ENCODE data around the gene KIF26A.

DNA sequence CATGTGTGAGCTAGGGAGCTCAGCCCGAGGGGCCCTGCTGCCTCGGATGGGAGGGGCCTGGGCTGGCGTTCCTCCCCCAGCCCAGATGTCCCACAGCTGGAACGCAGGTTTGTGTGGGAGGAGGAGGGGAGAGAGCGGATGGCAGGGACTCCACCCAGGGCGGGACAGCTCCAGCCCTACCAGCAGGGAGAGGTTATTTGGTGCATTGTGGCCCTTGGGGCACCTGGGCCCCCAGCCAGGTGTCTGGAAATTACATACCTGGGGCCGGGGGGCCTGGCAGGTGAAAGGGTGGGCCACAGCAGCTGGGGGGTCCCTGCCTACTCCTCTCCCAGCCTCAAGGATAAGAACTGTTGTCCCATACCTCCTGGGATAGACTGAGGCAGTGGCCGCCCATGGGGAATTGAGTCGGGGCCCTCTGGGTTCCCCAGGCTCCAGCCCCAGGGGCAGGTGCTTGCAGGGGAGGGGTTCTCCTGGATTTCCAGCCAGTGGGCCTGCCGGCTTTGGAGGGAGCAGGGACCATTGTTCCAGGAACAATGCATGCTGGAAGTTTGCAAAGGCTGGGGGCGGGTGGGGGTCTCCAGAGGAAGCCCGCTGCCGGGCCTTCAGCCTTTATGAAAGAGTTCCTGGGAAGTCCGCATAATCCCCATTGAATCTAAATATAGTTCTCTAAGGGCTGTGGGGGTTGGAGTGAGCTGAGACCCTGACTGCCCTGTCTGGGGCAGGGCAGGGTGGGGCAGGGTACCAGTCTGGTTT lies 1.2 kb downstream of the KIF26A start:
- TF ChIP-seq ZNF114 (tag by site-specific recombination; IDR thresholded peaks at IDR 0.05) = no peak
- TF ChIP-seq, protein P1, sequence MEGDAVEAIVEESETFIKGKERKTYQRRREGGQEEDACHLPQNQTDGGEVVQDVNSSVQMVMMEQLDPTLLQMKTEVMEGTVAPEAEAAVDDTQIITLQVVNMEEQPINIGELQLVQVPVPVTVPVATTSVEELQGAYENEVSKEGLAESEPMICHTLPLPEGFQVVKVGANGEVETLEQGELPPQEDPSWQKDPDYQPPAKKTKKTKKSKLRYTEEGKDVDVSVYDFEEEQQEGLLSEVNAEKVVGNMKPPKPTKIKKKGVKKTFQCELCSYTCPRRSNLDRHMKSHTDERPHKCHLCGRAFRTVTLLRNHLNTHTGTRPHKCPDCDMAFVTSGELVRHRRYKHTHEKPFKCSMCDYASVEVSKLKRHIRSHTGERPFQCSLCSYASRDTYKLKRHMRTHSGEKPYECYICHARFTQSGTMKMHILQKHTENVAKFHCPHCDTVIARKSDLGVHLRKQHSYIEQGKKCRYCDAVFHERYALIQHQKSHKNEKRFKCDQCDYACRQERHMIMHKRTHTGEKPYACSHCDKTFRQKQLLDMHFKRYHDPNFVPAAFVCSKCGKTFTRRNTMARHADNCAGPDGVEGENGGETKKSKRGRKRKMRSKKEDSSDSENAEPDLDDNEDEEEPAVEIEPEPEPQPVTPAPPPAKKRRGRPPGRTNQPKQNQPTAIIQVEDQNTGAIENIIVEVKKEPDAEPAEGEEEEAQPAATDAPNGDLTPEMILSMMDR (tag by site-specific recombination; IDR thresholded peaks at IDR 0.05) = no peak
- TF ChIP-seq RBAK (tag by site-specific recombination; IDR thresholded peaks at IDR 0.05) = no peak
- TF ChIP-seq, protein P2, sequence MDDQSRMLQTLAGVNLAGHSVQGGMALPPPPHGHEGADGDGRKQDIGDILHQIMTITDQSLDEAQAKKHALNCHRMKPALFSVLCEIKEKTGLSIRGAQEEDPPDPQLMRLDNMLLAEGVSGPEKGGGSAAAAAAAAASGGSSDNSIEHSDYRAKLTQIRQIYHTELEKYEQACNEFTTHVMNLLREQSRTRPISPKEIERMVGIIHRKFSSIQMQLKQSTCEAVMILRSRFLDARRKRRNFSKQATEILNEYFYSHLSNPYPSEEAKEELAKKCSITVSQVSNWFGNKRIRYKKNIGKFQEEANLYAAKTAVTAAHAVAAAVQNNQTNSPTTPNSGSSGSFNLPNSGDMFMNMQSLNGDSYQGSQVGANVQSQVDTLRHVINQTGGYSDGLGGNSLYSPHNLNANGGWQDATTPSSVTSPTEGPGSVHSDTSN (CRISPR knock-in tag; IDR thresholded peaks at IDR 0.05) = no peak
- TF ChIP-seq REST (tag by site-specific recombination; IDR thresholded peaks at IDR 0.05) = no peak
- no peak for TF ChIP-seq GFI1B (tag by site-specific recombination; IDR thresholded peaks at IDR 0.05)
- TF ChIP-seq ZNF560 (tag by site-specific recombination; IDR thresholded peaks at IDR 0.05; ENCODE audit: borderline replicate concordance) = no peak

Measured in HEK293 (cell line).